Astrocyte of the spinal cord (primary cell): ENCODE results near the gene DCST1.
A peak's percentile ranks its signal among the peaks of the same experiment; 100 is the strongest.

Source experiments
- DNase-seq: peaks from one replicate; pipeline ENCODE4 v3.0.0; 2011; ENCODE audit warnings: low read depth, low spot score
- H3K4me3 ChIP-seq: 2 replicates; pipeline ENCODE4 v1.5.1; 2011; ENCODE audit warnings: low read depth, mild to moderate bottlenecking, low read length, moderate library complexity
- in situ Hi-C: cut with HindIII; loops from 2 replicates; pipeline ENCODE4 v1.10.0; 2017; ENCODE audit warnings: low sequenced_read_pairs
- TF ChIP-seq, protein P1 (sequence below): IDR thresholded peaks from 2 replicates; pipeline ENCODE4 v1.5.1; 2012; ENCODE audit warnings: low read depth, mild to moderate bottlenecking, low read length, inconsistent platforms

Gene DCST1

DNA sequence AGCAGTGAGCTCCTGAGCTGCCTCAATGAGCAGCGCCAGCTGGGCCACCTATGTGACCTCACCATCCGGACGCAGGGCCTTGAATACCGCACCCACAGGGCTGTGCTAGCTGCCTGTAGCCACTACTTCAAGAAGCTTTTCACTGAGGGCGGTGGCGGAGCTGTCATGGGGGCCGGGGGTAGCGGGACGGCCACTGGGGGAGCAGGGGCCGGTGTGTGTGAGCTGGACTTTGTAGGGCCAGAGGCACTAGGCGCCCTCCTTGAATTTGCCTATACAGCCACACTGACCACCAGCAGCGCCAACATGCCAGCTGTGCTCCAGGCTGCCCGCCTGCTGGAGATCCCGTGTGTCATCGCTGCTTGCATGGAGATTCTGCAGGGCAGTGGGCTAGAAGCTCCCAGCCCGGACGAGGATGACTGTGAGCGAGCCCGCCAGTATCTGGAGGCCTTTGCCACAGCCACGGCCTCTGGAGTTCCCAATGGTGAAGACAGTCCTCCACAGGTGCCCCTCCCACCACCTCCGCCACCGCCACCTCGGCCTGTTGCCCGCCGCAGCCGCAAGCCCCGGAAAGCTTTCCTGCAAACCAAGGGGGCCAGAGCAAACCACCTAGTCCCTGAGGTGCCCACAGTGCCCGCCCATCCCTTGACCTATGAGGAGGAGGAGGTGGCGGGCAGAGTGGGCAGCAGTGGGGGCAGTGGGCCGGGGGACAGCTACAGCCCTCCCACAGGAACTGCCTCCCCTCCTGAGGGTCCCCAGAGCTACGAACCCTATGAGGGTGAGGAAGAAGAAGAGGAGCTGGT is 18.7 kb upstream of the DCST1 start:
- in situ Hi-C loops = no loop called here
- DNase-seq = no peak
- TF ChIP-seq, protein P1, sequence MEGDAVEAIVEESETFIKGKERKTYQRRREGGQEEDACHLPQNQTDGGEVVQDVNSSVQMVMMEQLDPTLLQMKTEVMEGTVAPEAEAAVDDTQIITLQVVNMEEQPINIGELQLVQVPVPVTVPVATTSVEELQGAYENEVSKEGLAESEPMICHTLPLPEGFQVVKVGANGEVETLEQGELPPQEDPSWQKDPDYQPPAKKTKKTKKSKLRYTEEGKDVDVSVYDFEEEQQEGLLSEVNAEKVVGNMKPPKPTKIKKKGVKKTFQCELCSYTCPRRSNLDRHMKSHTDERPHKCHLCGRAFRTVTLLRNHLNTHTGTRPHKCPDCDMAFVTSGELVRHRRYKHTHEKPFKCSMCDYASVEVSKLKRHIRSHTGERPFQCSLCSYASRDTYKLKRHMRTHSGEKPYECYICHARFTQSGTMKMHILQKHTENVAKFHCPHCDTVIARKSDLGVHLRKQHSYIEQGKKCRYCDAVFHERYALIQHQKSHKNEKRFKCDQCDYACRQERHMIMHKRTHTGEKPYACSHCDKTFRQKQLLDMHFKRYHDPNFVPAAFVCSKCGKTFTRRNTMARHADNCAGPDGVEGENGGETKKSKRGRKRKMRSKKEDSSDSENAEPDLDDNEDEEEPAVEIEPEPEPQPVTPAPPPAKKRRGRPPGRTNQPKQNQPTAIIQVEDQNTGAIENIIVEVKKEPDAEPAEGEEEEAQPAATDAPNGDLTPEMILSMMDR = no peak
- no peak overlapping the region for H3K4me3 ChIP-seq

DNA sequence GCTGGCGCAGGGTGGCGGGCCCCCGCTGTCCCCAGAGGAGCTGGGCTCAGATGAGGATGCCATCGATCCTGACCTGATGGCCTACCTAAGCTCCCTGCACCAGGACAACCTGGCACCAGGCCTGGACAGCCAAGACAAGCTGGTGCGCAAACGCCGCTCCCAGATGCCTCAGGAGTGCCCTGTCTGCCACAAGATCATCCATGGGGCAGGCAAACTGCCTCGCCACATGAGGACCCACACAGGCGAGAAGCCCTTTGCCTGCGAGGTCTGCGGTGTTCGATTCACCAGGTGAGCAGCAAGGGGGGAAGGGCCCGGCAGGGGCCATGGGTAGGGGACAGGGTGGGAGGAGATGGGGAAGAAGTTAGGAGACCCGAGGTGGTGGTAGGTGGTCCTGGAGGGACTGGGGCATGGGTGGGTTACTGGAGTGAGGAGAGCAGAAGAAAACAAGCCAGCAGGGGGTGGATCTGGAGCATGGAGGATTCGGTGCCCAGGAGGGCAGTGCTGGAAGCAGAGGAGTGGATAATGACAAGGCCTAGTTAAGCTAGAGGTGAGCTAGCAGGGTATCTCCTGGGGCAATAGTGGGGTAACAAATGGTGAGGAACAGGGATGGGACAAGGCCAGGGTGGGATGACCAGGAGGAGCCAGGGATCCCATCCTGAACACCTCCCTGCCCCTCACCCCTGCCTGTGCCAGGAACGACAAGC is 17.9 kb upstream of the DCST1 start:
- no peak for DNase-seq
- no peak overlapping the region for H3K4me3 ChIP-seq
- TF ChIP-seq, protein P1 = no peak
- in situ Hi-C loops = no loop called here

DNA sequence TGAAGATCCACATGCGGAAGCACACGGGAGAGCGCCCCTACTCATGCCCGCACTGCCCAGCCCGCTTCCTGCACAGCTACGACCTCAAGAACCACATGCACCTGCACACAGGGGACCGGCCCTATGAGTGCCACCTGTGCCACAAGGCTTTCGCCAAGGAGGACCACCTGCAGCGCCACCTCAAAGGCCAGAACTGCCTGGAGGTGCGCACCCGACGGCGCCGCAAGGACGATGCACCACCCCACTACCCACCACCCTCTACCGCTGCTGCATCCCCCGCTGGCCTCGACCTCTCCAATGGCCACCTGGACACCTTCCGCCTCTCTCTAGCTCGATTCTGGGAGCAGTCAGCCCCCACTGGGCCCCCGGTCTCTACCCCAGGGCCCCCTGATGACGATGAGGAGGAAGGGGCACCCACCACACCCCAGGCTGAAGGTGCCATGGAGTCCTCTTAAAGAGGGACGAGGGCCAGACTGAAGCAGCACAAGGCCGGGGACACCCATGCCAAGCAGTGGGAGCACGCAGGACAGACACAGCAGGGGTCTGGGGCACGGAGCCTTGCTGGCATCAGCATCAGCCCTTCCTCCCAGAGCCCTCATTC is 17.3 kb upstream of the DCST1 start:
- in situ Hi-C loops = no loop called here
- H3K4me3 ChIP-seq = no peak overlapping the region
- TF ChIP-seq, protein P1 = no peak
- no peak for DNase-seq

DNA sequence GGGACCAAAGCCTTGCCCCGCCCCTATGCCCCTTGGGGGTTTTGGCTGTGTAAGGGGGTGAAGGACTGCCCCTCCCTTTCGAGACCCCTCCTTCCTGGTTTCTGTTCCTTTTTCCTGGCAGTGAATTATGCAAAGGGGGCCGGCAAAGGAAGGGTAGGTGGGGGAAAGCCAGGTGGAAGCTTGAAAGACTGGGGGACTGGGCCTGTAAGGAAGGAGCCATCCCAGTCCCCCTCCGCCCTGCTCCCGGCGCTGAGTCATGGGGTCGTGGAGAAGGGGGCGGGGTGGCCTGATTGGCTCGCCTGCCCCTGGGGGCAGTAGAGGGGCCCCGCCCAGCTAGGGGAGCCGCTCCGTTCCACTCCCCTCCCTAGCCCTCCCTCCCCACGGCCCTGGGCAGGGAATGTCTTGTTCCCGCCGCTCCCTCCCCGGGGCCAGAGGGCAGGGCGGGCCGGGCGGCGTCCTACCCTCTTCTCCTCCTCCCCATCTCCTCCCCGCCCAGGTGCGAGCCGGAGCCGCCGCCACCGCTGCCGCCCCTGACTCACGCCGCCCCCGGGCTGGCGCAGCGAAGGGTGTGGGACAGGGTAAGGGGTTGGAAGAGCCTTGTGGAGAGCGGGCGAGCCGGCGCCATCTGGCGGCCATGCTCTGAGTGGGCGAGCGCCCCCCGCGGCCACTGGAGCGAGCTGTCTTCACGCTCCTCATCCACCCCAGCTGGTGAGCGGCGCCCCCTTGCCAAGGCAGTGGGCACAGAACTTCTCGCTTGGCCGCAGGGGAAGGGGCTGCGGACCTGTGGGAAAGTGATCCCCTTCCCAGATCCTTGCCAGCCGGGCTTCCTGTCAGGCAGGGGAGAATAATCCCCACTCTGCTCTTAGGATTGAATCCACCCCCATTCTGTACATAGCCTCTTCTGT is 16.3 kb upstream of the DCST1 start:
- H3K4me3 ChIP-seq = peak overlapping the region; percentile 23
- DNase-seq = peak; percentile 90
- TF ChIP-seq, protein P1 = peak; percentile 100
- in situ Hi-C loops = no loop called here

DNA sequence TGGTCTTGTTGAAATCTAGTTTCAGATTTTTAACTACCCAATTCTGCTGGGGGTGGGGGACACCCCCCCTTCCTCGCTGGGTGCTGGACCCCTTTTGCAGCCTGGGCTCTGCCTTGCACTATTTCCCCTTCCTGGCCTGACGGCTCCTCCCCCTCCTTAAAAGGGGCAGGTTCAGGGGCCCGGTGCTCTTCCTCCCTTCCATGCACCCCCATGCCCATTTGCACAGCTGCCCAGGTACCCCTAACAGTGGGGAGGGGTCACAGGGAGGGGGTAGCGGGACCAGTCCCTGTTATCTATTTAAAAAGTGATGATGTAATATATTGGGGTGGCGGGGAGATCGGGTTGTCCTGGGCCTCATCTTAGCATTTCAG is 15.7 kb upstream of the DCST1 start:
- in situ Hi-C loops = no loop called here
- DNase-seq = no peak
- peak overlapping the region; percentile 23 for H3K4me3 ChIP-seq
- TF ChIP-seq, protein P1 = no peak

DNA sequence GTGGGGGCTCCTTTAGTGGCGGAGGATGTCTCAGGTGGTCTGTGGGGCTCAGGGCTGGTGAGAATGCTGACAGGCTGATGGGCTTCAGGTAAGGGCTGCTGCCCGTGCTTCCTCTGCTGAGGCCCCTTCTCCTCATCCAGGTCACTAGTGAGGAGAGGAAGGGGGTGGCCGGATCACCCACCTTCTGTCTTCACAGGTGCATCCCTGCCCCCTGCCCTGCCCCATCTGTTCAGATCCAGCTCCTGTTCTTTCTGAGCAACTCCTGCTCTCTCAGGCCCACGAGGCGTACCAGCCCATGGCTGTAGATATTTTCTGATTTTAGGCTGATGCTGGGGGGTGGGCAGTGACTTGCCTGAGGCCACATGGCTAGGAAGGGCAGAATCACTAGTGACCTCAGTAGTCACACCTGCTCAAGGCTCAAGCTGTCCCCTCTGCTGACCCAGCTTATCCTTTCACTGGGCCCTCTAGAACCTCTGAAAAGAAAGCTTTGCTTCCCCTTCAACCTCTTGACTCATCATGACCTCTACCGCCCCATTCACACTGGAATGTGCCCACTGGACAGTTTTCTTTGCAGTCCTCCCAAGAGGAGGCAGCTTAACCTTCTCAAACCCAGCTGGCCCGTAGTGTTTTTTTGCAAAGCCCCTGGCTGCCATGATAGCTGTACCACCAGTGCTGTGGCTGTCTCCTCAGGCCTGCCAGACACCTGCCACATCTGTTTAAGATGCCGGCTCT is 14.8 kb upstream of the DCST1 start:
- in situ Hi-C loops = no loop called here

More for the DNA sequence above, 14.8 kb upstream of the DCST1 start:
- no peak for DNase-seq
- no peak overlapping the region for H3K4me3 ChIP-seq
- TF ChIP-seq, protein P1 = no peak
